Ecto neural progenitor cell (in vitro differentiated cells): Measurements from ENCODE around the gene HTR1E.
"Not testable (repeated sequence)": the region's sequence is repeated elsewhere in the genome, so short reads cannot be mapped to it uniquely, and the experiment has no call there.

ENCODE experiments used
- DNase-seq: peaks from one replicate; pipeline ENCODE4 v3.0.0-alpha.2; 2018; ENCODE audit warnings: low spot score

The HTR1E gene, protein sequence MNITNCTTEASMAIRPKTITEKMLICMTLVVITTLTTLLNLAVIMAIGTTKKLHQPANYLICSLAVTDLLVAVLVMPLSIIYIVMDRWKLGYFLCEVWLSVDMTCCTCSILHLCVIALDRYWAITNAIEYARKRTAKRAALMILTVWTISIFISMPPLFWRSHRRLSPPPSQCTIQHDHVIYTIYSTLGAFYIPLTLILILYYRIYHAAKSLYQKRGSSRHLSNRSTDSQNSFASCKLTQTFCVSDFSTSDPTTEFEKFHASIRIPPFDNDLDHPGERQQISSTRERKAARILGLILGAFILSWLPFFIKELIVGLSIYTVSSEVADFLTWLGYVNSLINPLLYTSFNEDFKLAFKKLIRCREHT

DNA sequence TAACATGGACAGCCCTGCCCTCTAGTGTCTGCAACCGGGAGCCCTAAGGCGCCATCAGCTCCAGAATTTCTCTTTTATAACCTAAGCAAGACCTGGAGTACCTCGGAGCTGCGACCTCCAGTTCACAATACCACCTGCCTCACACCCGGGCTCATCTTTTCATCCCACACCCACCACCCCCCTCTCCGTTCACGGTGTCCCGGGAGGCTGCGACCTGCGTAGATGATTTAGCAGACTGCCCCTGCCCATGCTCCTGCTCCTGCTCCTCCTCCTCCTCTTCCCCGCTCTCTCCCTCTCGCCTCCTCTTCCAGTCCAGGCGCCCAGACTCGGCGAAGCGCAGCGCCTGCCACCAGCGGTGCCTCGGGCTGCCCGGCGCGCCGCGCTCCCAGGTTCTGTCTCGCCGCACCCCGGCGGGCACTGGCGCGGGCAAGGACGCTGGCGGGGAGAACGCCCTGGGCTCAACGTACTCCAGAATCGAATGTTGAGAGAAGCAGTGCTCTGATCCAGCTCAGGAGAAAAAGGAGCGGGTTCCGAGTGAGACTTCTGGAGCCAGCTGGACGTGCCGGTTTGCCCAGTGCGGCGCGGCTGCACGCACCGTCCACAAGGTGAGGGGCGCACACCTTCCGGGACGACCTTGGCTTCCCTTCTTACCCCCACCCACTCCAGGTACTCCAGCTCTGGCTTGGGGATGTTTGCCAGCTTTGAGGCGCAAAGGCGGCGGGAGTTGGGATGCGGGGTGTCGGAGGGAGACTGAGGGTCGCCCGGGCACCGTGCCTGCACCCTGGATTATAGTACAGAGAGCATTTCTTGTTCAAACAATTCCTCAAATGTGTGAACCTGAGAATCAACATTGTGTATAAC, at the start of gene HTR1E:
Gene HTR1E (plus strand): TSS at position 310 of the 861 bp plus-strand sequence. CDS start 77,807 bp downstream, outside the sequence.
- peak; percentile 85 for DNase-seq

DNA sequence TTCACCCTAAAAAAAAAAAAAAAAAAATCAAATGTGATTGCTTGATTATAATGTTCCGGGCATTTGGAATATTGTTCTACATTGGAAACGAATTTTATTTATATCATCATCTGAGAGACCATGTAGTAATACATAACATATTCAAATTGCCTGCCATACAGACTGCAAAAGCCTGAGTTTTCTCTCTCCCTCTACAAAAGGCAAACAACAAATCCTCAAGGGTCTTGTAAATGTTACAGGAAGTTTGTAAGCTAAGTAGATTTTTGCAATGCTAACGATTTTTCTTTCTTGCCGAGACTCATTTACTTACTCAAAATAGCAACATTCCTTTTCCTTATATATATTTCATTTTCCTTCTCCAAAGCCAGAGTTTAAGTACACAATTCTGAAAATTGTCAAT, 49.0 kb upstream of the HTR1E start:
- DNase-seq = no peak

DNA sequence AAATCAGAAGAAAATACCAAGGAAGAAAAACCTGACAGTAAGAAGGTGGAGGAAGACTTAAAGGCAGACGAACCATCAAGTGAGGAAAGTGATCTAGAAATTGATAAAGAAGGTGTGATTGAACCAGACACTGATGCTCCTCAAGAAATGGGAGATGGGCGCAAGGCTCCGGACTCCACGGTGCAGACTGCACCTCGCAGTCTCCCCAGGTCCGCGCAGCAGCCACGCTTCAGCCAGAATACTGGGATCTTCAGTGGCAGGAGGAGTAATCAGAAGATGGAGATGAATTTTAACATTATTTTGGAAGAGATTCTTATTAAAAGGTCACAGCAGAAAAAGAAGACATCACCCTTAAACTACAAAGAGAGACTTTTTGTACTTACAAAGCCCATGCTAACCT, 40.1 kb upstream of the HTR1E start:
- DNase-seq = not testable (repeated sequence)

DNA sequence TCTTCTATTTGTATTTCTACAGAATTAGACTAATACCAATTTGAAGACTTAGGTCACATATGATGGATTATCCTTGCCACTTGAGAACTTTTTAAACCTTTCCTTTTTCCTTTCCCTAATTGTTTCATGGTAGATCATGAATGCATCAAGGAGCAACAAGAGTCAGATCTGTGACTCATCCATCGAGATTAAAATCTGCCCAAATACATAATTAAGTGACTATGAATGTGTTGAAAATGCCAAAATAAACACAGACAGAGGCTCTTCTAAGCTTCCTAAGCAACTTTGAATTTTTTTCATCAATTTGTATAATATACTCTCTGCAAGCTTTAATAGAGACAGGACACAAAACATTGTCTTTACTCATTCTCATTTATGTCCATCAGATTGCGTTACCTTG, 23.5 kb upstream of the HTR1E start:
- no peak for DNase-seq

DNA sequence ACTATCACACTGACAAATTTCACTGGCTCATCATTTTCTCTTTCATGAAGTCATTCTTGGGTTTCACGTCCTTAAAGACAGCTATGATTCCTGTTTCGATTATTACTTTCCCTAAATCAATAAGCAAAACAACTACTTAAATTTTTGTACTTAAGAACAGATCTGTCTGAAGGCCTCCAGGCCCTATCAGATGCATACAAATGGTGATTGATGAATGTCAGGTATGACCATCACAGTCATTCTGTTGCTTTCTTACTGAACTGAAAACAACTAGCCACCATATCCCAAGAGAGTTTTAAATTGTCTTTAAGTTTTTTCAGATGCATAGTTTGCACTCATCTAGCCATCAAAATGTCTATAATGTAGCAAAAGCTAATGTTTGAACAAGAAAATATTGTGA, 20.9 kb upstream of the HTR1E start:
- DNase-seq = no peak

DNA sequence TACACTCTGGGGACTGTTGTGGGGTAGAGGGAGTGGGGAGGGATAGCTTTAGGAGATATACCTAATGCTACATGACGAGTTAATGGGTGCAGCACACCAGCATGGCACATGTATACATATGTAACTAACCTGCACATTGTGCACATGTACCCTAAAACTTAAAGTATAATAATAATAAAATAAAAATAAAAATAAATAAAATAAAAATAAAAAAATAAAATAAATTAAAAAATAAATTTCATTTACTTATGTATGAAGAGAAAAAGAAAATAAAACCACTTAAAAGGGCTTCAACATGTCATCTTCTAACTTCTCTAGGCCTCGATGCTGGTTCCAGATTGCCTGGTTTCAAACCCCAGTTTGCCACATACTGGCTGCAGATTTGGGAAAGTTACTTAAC, 10.2 kb upstream of the HTR1E start:
- not testable (repeated sequence) for DNase-seq

DNA sequence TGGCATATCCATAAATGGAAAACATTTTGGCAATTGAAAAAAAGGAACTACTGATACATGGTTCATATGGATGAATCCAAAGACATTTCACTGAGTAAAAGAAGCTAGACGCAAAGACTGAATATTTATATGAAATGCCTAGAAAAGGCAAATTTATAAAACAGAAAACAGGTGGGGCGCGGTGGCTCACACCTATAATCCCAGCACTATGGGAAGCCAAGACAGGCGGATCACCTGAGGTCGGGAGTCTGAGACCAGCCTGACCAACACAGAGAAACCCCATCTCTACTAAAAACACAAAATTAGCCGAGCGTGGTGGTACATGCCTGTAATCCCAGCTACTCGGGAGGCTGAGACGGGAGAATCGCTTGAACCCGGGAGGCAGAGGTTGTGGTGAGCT, 9.5 kb upstream of the HTR1E start:
- DNase-seq = not testable (repeated sequence)

DNA sequence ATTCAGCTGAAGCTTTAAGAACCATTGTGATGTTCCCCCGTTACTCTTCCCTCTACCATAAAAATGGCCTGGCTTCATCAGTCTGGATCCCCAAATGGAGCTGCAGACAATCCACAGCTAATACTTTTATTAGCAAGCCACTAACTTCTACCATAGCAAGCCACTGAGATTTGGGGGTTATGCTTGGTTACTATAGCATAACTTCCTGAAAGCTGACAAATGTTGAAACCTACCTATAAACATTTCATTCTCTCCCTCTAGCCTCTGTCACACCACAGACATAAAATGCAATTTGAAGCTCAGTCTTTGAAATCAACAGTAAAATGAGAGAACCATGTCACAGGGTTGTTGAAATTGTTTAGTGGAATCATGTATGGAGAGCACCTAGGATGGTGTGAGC, 3.0 kb upstream of the HTR1E start:
- no peak for DNase-seq

DNA sequence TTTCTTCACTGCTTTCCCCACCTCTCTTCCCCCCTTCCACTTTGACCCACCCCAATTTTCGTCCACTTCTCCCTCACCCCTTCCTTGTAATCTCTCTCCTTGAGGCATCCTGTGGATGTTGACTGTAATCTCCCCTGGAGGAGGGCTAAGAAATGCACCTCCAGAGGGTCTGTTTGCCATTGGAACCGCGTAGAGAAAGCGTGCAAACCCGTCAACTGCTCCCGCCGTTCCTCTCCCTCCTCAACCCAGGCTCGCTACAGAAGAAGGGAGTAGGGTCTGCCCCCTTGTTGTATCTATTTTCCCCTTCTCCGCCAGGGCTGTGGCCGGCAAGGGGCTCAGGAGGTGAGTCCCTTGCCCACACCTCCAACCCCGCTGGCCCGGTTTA, 502 bp upstream of the HTR1E start:
- no peak for DNase-seq

DNA sequence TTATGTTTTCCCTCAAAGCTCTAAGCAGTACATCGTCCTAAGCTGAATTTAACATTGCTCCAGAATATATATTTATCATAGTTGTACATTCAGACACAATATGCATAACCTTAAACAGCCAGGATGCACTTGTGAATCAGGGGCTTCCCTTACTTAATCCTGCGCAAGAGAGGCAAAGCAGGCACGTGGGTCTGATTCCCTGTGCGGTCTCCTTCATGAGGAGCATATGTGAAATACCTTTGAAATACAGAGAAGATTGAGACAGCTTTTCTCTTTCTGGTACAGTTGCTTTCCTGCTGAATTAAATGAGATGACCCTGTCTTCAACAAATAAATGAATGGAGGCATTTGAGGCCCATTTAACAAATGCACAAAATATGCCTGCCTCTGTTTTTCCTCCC, 1.5 kb downstream of the HTR1E start:
- no peak for DNase-seq

DNA sequence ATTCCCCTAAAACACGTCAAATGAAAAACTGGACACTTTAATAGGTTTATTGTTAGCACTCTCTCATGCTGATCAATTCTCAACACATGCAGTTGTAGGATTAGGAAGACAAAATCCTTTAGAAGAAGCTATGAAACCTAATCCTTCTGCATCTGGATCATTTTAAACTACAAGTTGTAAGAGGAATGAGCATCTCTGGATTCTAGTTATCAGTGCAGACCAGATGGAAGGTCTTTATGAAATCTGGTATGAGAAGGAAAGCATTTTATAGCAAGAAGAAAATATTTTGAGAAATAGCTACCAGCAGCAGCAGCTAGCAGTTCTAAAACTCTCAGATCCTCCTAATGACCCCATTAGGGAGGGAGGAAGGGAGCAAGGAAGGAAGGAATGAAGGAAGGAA, 4.1 kb downstream of the HTR1E start:
- DNase-seq = no peak

DNA sequence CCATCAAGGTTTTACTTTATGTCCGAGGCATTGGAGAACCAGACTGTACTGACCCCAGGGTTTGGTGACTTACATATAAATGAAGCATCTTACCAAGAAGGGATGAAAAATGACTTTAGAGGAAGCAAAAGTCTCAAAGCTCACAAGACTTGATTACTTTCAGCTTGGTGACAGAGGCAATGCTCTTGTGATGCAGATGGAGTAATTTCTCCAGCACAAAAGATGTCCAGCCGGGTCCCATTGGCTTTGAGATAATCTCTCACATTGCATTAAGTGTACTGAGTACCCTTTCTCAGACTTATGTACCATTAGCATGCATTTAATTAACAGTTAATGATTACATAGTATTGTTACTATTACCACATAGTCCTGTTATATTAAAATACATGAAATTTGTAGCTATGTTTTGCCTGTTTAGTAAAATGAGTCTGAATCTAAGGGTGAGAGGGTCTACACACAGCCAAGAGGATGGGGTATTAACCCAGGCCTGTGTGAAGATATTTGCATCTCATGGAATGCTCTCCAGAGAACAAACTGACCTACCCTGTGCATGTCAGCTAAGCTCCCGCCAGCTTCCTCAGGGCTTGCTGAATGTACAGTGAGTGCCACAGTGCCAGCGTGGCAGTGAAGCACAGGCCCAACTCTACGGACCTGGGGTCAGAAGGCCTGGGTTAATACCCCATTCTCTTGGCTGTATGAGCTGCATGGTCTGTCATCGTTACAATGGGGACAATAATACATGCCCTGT, 5.6 kb downstream of the HTR1E start:
- DNase-seq = no peak

DNA sequence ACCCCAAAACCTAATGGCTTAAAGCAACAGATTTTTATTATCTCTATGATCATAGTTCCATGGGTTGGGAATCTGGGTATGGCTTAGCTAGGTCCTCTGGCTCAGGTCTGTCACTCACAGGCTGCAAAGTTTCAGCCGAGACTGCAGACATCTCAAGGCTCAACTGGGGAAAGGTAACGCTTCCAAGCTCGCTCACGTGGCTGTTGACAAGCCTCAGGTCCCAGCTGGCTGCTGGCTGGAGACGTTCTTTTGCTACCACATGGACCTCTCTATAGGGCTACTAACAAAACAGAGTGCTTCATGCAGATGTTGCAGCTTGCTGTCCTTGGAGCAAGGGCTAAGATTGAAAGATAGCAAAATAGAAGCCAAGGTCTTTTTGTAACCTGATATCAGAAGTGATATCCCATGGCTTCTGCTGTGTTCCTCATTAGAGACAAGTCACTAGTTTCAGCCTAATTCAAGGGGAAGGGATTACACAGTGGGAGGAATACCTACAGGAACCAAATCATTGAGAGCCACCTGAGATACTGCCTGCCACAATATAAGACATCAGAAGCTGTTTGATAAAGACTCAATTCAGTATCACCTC, 6.6 kb downstream of the HTR1E start:
- DNase-seq = no peak

DNA sequence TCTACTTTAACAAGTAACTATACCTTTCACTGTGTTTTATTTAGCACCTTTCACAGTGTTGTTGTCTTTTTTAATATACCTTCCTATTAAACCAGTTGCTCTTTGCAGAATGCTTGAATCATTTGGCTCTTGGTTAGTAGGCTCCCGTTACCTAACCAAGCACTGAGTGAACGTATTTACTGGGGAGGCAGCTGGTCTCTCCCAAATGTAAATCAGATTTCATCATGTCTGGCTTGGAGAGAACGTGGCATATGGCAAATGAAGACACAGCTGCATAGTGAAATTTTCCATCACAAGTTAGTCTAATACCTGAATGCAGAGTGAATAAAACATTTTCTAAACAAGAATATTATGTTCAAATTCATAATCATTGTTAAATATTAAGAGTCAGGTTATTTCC, 12.4 kb downstream of the HTR1E start:
- no peak for DNase-seq

DNA sequence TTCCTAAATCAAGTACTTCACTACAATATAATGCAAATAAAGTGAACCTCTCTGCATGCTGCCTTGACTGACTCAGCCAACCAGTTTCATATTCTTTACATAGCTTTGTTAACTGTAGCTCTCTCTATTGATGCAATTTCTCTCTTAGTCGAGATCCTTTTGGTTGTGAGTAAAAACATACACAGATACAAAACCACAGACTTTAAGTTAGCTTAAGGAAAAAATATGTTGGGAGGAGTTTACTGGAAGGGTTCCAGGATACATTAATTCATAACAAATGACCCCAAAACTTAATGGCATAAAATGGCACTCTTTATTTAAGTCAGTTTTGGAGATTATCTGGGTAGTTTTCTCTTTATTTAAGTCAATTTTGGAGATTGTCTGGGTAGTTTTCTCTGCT, 15.7 kb downstream of the HTR1E start:
- no peak for DNase-seq

DNA sequence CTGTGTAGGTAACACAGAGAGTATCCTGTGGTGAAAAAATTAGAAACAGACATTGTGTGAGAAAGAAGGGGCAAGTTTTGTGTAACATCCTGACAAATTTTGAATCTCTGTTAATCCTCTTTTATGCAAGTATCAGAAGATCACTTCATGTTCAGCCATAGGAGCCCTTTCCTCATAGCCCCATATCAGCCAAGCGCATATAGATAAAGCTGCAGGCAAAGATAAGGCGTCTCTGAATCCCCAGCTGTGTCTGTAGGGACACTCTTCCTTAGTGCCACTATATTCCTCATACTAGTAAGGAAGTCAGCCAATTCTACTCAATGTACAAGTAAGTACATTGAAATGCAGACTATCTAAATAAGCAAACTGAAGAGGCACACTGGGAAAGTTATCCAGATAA, 22.3 kb downstream of the HTR1E start:
- DNase-seq = no peak

DNA sequence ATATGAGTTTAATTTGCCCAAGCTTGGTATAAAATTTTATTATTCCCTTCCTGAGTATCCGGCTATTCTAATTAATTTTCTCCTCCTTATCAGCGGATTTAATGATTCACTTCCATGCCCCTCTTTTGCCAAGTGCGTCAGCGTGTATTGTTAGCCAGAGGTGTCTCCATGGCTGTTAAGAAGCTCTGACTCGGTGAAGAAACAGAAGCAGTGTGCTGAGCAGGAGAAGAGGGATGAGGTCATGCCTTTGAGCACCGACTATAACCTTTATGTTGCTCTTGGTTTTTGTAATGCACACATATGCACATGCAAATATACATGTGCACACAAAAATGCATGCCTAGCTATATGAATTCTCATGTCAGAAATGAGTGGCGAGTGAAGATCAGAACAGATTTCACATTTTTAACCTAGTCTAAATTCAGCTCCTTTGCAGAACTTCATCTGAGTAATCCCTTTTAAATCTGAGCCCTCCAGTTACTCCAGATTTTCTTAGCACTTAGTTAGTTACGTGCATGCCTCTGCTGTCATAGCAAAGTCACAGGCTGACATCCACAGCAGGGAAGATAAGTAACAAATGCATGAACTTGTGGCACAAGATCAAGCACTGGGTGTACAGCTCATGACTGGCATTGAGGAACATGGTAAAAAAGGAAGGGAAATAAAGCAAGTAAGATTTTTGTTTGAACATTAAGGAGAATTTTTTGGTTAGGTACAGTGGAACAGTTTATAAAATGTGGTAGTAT, 24.3 kb downstream of the HTR1E start:
- no peak for DNase-seq

DNA sequence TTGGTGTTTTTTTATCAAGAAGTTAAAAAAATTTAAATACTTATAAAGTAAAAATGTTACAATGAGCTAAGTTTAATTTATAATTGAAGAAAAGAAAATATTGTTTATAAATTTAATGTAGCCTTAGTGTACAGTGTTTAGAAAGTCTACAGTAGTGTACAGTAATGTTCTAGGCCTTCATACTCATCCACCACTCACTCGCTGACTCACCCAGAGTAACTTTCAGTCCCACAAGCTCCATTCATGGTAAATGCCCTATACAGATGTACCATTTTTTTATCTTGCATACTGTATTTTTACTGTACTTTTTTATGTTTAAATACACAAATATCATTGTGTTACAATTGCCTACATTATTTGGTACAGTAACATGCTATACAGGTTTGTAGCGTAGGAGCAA, 26.0 kb downstream of the HTR1E start:
- no peak for DNase-seq

DNA sequence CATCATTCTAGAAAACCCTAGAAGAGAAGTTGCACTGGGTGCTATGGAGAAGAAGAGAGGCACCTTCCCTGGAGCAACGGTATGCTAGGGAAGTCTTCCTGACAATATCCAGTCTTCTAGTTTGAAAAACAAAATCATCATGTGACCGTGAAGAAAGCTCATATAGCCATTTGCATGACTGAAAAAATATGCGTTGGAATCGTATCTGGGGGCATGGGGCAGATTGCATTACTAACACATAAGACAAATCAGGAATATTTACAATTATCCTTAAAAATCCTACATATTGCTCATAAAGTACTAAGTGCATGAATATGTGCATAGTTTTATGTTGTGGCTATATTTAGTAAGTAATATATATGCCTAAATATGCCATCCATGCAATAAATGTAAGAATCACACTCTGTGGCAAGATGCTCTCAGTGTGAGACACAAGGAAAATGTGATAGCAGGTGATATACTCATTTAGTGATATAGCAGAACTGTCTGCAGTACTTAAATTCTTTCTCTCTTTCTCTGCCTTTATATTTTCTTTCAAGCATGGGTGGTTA, 26.8 kb downstream of the HTR1E start:
- no peak for DNase-seq

DNA sequence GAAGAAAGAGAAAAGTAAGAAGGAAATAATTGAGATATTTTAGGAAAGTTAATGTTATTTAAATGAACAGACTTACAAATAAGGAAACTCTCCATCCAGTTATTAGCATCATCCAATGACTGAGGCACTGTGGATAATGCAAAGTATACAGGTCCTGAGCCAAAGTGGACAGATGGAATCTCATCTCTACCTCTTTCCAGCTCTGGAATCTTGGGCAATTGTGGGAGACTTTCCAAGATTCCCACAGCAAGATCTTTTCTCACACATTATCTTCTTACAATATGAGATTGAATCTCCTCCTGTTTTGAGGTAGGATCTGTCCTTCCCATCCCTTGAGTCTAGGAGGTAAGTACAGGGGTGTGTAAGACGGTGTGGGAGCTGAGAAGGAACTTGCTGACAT, 28.9 kb downstream of the HTR1E start:
- no peak for DNase-seq

DNA sequence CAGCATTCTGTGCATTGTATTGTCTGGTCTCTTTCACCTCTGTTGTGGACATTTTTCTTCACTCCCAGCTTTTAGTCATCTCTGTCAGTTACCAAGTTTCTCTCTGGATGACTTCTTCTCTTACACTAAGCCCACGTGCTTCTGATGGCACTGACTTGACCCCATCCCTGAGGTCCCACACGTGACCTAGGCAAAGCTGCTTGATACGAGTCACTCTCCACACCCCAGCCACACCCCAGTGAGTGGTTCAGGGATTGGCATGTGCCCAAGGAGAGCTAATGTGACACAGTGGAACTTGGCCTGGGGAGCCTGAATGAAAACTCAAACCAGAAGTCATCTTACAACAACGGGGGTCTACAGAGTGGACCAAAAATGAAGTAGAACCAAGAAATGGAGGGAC, 32.2 kb downstream of the HTR1E start:
- DNase-seq = no peak
